Liver (tissue), 3 donors: ENCODE results near the gene MALRD1.

Source experiments
- ATF3 ChIP-seq: IDR thresholded peaks from 2 replicates; pipeline ENCODE4 v1.6.1; 2016; ENCODE audit warnings: antibody characterized with exemption
- CTCF ChIP-seq: fragments of 150-350 bp; IDR thresholded peaks from 2 replicates; pipeline ENCODE4 v1.5.1; 2017; ENCODE audit warnings: improper control_type of control experiment, low read depth, low read length; ENCODE audit not compliant: missing input control
- GABPA ChIP-seq, 2 donors: IDR thresholded peaks in 1 of 2; conservative IDR thresholded peaks in 1 of 2; 2 replicates each; pipeline ENCODE4 v1.6.1; 2016; ENCODE audit warnings: antibody characterized with exemption in 2 of 2, mild to moderate bottlenecking in 1 of 2, moderate library complexity in 1 of 2
- JUND ChIP-seq, 2 donors: IDR thresholded peaks; 2 replicates each; pipeline ENCODE4 v1.6.1; 2016; ENCODE audit warnings: antibody characterized with exemption in 2 of 2
- MAX ChIP-seq: IDR thresholded peaks from 2 replicates; pipeline ENCODE4 v1.6.1; 2016; ENCODE audit warnings: antibody characterized with exemption
- RXRA ChIP-seq, 2 donors: IDR thresholded peaks; 2 replicates each; pipeline ENCODE4 v1.6.1; 2017 to 2018; ENCODE audit warnings: antibody characterized with exemption in 2 of 2, mild to moderate bottlenecking in 1 of 2
- SP1 ChIP-seq: IDR thresholded peaks from 2 replicates; pipeline ENCODE4 v1.6.1; 2018; ENCODE audit warnings: antibody characterized with exemption, mild to moderate bottlenecking
- TAF1 ChIP-seq: conservative IDR thresholded peaks from 2 replicates; pipeline ENCODE4 v1.6.1; 2016; ENCODE audit warnings: antibody characterized with exemption, mild to moderate bottlenecking
- YY1 ChIP-seq: IDR thresholded peaks from 2 replicates; pipeline ENCODE4 v1.6.1; 2016; ENCODE audit warnings: antibody characterized with exemption, mild to moderate bottlenecking
- donor health status: healthy.
- donor health status: healthy.

- no peak for TF ChIP-seq CTCF
- TF ChIP-seq MAX = no peak
- TF ChIP-seq JUND (IDR thresholded peaks at IDR 0.05) = no peak
- no peak for TF ChIP-seq GABPA (IDR thresholded peaks at IDR 0.05 in 1 of 2, conservative IDR thresholded peaks at IDR 0.05 in 1 of 2)
- no peak for TF ChIP-seq YY1
- TF ChIP-seq TAF1 = no peak
- TF ChIP-seq ATF3 = no peak
- TF ChIP-seq SP1 = no peak
- TF ChIP-seq RXRA (IDR thresholded peaks at IDR 0.05) = no peak
These were observed 431.3 kb downstream of the MALRD1 start for GRCh38 chr10:19479854-19480253.
